ENCODE results near the gene ANKRD18B. TPM values are rescaled to one million over a fixed set of nuclear protein-coding genes. Genes with fewer than 3 reads are reported as not detected.
"Not testable (repeated sequence)": the region's sequence is repeated elsewhere in the genome, so short reads cannot be mapped to it uniquely, and the experiment has no call there.

The ANKRD18B gene
- total RNA-seq, 1 donor from 2014 or later, result not detected

- H3K4me3 ChIP-seq; H3K36me3 ChIP-seq; H3K4me1 ChIP-seq; H3K27ac ChIP-seq (replicated peaks); intact Hi-C loops (cut with micrococcal nuclease); H3K9me3 ChIP-seq (replicated peaks); DNase-seq: not testable (repeated sequence)
- H3K27me3 ChIP-seq (ENCODE audit: low read depth), result peaks cover 14% of the 10 kb centered on the region
Measured at GRCh38 chr9:33551183-33551582, 27.1 kb downstream of the ANKRD18B start.

- H3K27me3 ChIP-seq (ENCODE audit: low read depth); H3K9me3 ChIP-seq (replicated peaks); H3K4me3 ChIP-seq; intact Hi-C loops (cut with micrococcal nuclease); H3K36me3 ChIP-seq; H3K4me1 ChIP-seq; DNase-seq; H3K27ac ChIP-seq (replicated peaks): not testable (repeated sequence)
Measured at GRCh38 chr9:33552315-33552725, 28.3 kb downstream of the ANKRD18B start.

GRCh38 chr9:33560217-33560616 is 36.2 kb downstream of the ANKRD18B start:
- H3K4me3 ChIP-seq; H3K27ac ChIP-seq (replicated peaks); H3K4me1 ChIP-seq; H3K36me3 ChIP-seq; DNase-seq; intact Hi-C loops (cut with micrococcal nuclease); H3K9me3 ChIP-seq (replicated peaks); H3K27me3 ChIP-seq (ENCODE audit: low read depth): not testable (repeated sequence)

- H3K9me3 ChIP-seq (replicated peaks); H3K27ac ChIP-seq (replicated peaks); DNase-seq; intact Hi-C loops (cut with micrococcal nuclease); H3K4me3 ChIP-seq; H3K27me3 ChIP-seq (ENCODE audit: low read depth); H3K36me3 ChIP-seq; H3K4me1 ChIP-seq: not testable (repeated sequence)
Measured at GRCh38 chr9:33562196-33562595, 38.1 kb downstream of the ANKRD18B start.

- H3K27me3 ChIP-seq (ENCODE audit: low read depth); H3K4me1 ChIP-seq; H3K4me3 ChIP-seq; H3K27ac ChIP-seq (replicated peaks); DNase-seq; intact Hi-C loops (cut with micrococcal nuclease); H3K36me3 ChIP-seq; H3K9me3 ChIP-seq (replicated peaks): not testable (repeated sequence)
Measured at GRCh38 chr9:33567776-33568175, 43.7 kb downstream of the ANKRD18B start.

GRCh38 chr9:33577786-33578185 is 53.7 kb downstream of the ANKRD18B start:
- intact Hi-C loops (cut with micrococcal nuclease); H3K4me1 ChIP-seq; H3K9me3 ChIP-seq (replicated peaks); H3K27ac ChIP-seq (replicated peaks); H3K36me3 ChIP-seq; DNase-seq; H3K27me3 ChIP-seq (ENCODE audit: low read depth); H3K4me3 ChIP-seq: not testable (repeated sequence)

- H3K9me3 ChIP-seq (replicated peaks); H3K4me1 ChIP-seq; DNase-seq; H3K4me3 ChIP-seq; H3K27ac ChIP-seq (replicated peaks); intact Hi-C loops (cut with micrococcal nuclease); H3K36me3 ChIP-seq; H3K27me3 ChIP-seq (ENCODE audit: low read depth): not testable (repeated sequence)
Measured at GRCh38 chr9:33579996-33580395, 55.9 kb downstream of the ANKRD18B start.

- H3K27me3 ChIP-seq (ENCODE audit: low read depth); H3K36me3 ChIP-seq; DNase-seq; H3K27ac ChIP-seq (replicated peaks); H3K4me1 ChIP-seq; H3K9me3 ChIP-seq (replicated peaks); intact Hi-C loops (cut with micrococcal nuclease); H3K4me3 ChIP-seq: not testable (repeated sequence)
Measured at GRCh38 chr9:33582686-33583085, 58.6 kb downstream of the ANKRD18B start.

- H3K4me1 ChIP-seq; H3K36me3 ChIP-seq; DNase-seq; H3K4me3 ChIP-seq; H3K9me3 ChIP-seq (replicated peaks); H3K27me3 ChIP-seq (ENCODE audit: low read depth); H3K27ac ChIP-seq (replicated peaks); intact Hi-C loops (cut with micrococcal nuclease): not testable (repeated sequence)
Measured at GRCh38 chr9:33586128-33586527, 62.1 kb downstream of the ANKRD18B start.

GRCh38 chr9:33587799-33588198 is 63.7 kb downstream of the ANKRD18B start:
- H3K27ac ChIP-seq (replicated peaks); H3K4me3 ChIP-seq; H3K4me1 ChIP-seq; H3K36me3 ChIP-seq; intact Hi-C loops (cut with micrococcal nuclease); H3K27me3 ChIP-seq (ENCODE audit: low read depth); DNase-seq; H3K9me3 ChIP-seq (replicated peaks): not testable (repeated sequence)

- H3K36me3 ChIP-seq; DNase-seq; H3K27me3 ChIP-seq (ENCODE audit: low read depth); intact Hi-C loops (cut with micrococcal nuclease); H3K9me3 ChIP-seq (replicated peaks); H3K4me3 ChIP-seq; H3K27ac ChIP-seq (replicated peaks); H3K4me1 ChIP-seq: not testable (repeated sequence)
Measured at GRCh38 chr9:33588876-33589275, 64.8 kb downstream of the ANKRD18B start.

- H3K27me3 ChIP-seq (ENCODE audit: low read depth); DNase-seq; H3K4me3 ChIP-seq; H3K9me3 ChIP-seq (replicated peaks); H3K4me1 ChIP-seq; H3K27ac ChIP-seq (replicated peaks); intact Hi-C loops (cut with micrococcal nuclease); H3K36me3 ChIP-seq: not testable (repeated sequence)
Measured at GRCh38 chr9:33590857-33591256, 66.8 kb downstream of the ANKRD18B start.

- H3K4me1 ChIP-seq; H3K27me3 ChIP-seq (ENCODE audit: low read depth); intact Hi-C loops (cut with micrococcal nuclease); DNase-seq; H3K36me3 ChIP-seq; H3K9me3 ChIP-seq (replicated peaks); H3K27ac ChIP-seq (replicated peaks); H3K4me3 ChIP-seq: not testable (repeated sequence)
Measured at GRCh38 chr9:33596974-33597373, 72.9 kb downstream of the ANKRD18B start.

GRCh38 chr9:33597386-33597785 is 73.3 kb downstream of the ANKRD18B start:
- H3K27ac ChIP-seq (replicated peaks); H3K4me3 ChIP-seq; H3K27me3 ChIP-seq (ENCODE audit: low read depth); H3K36me3 ChIP-seq; intact Hi-C loops (cut with micrococcal nuclease); H3K4me1 ChIP-seq; DNase-seq; H3K9me3 ChIP-seq (replicated peaks): not testable (repeated sequence)

- H3K27me3 ChIP-seq (ENCODE audit: low read depth); DNase-seq; H3K36me3 ChIP-seq; H3K9me3 ChIP-seq (replicated peaks); intact Hi-C loops (cut with micrococcal nuclease); H3K4me1 ChIP-seq; H3K27ac ChIP-seq (replicated peaks); H3K4me3 ChIP-seq: not testable (repeated sequence)
Measured at GRCh38 chr9:33598796-33599379, 74.8 kb downstream of the ANKRD18B start.

All from left ventricle myocardium inferior (tissue), 1 donor.